ENCODE results near the gene GPR3.

GRCh38 chr1:27392778-27393635, 585 bp downstream of the GPR3 start:
- TF ChIP-seq CTCF (conservative IDR thresholded peaks at IDR 0.05; ENCODE audit: low read depth, low read length) (peak; percentile 40), EZH2phosphoT487 (IDR thresholded peaks at IDR 0.05; ENCODE audit: borderline replicate concordance, low read length) (no peak)

Measured in PC-3 (cell line).